OCI-LY3 (cell line): ENCODE measurements around the gene PIK3C2B.

ENCODE experiments used
- CTCF ChIP-seq: fragments of 200-600, 300-600 bp; sonication (generic); IDR thresholded peaks from 2 replicates; pipeline ENCODE4 v1.5.1; 2014; ENCODE audit warnings: antibody characterized with exemption, low read length, low read depth
- EZH2phosphoT487 ChIP-seq: fragments of 200-600 bp; shearing (Covaris generic); IDR thresholded peaks from 2 replicates; pipeline ENCODE4 v1.6.1; 2018; ENCODE audit warnings: antibody characterized with exemption, mixed run types, low read depth

- no peak for TF ChIP-seq CTCF
- TF ChIP-seq EZH2phosphoT487 = no peak
Observed at GRCh38 chr1:204503913-204504519, 9.4 kb upstream of the PIK3C2B start.
